OCI-LY1 (cell line): ENCODE data around the gene OPTC.

Experiments
- H2AFZ ChIP-seq: fragments of 200-600 bp; sonication (generic), shearing (Covaris generic); 2 replicates; pipeline ENCODE4 v1.6.0; 2014; ENCODE audit warnings: antibody characterized with exemption, mild to moderate bottlenecking, low read length
- H3F3A ChIP-seq: fragments of 200-600 bp; sonication (generic), shearing (Covaris generic); 2 replicates; pipeline ENCODE4 v1.6.0; 2014; ENCODE audit warnings: mild to moderate bottlenecking, antibody characterized with exemption, low read length, moderate library complexity; ENCODE audit not compliant: insufficient read depth
- H3K27ac ChIP-seq: fragments of 200-600 bp; sonication (generic); 2 replicates; pipeline ENCODE4 v1.5.1; 2014; ENCODE audit warnings: low read length, mixed run types, mild to moderate bottlenecking, low read depth; ENCODE audit not compliant: poor library complexity, severe bottlenecking
- H3K27me3 ChIP-seq: fragments of 200-600 bp; sonication (generic); 2 replicates; pipeline ENCODE4 v1.6.0; 2014; ENCODE audit warnings: antibody characterized with exemption, mild to moderate bottlenecking, low read length, moderate library complexity; ENCODE audit not compliant: insufficient read depth
- H3K36me3 ChIP-seq: fragments of 200-600 bp; sonication (generic); 2 replicates; pipeline ENCODE4 v1.6.1; 2014; ENCODE audit warnings: mild to moderate bottlenecking, antibody characterized with exemption, low read length, moderate library complexity, mixed read lengths; ENCODE audit not compliant: insufficient read depth
- H3K4me1 ChIP-seq: fragments of 200-600 bp; sonication (generic); 2 replicates; pipeline ENCODE4 v1.5.1; 2014; ENCODE audit warnings: mild to moderate bottlenecking, low read length, moderate library complexity; ENCODE audit not compliant: insufficient read depth, severe bottlenecking
- H3K4me2 ChIP-seq: fragments of 200-600 bp; sonication (generic), shearing (Covaris generic); 2 replicates; pipeline ENCODE4 v1.6.1; 2014; ENCODE audit warnings: low read length
- H3K4me3 ChIP-seq: fragments of 200-600 bp; sonication (generic); 2 replicates; pipeline ENCODE4 v1.5.1; 2014; ENCODE audit warnings: low read length, low read depth, mild to moderate bottlenecking, mixed read lengths; ENCODE audit not compliant: poor library complexity, severe bottlenecking
- H3K79me2 ChIP-seq: fragments of 200-600 bp; shearing (Covaris generic); 2 replicates; pipeline ENCODE4 v1.6.1; 2016; ENCODE audit warnings: mixed run types, low read length, mixed read lengths; ENCODE audit not compliant: insufficient read depth
- H3K9ac ChIP-seq: fragments of 200-600 bp; sonication (generic), shearing (Covaris generic); 2 replicates; pipeline ENCODE4 v1.6.1; 2014; ENCODE audit warnings: mild to moderate bottlenecking, low read length, mixed read lengths
- H3K9me2 ChIP-seq: fragments of 200-600 bp; sonication (generic), shearing (Covaris generic); 2 replicates; pipeline ENCODE4 v1.6.1; 2014; ENCODE audit warnings: low read depth, mild to moderate bottlenecking, low read length, mixed read lengths
- H3K9me3 ChIP-seq: fragments of 200-600 bp; shearing (Covaris generic); 2 replicates; pipeline ENCODE4 v1.6.1; 2014; ENCODE audit warnings: low read length, mixed read lengths
- H4K20me1 ChIP-seq: fragments of 200-600 bp; sonication (generic), shearing (Covaris generic); 2 replicates; pipeline ENCODE4 v1.6.0; 2016; ENCODE audit warnings: mild to moderate bottlenecking, low read length; ENCODE audit not compliant: insufficient read depth
- EZH2 ChIP-seq: fragments of 200-600 bp; sonication (generic), shearing (Covaris generic); IDR thresholded peaks from 2 replicates; pipeline ENCODE4 v1.8.0; 2017; ENCODE audit warnings: borderline replicate concordance, mixed run types, mild to moderate bottlenecking, antibody characterized with exemption, low read length, moderate library complexity, mixed read lengths
- TF ChIP-seq, protein P1 (sequence below): fragments of 200-600 bp; sonication (generic), shearing (Covaris generic); IDR thresholded peaks from 2 replicates; pipeline ENCODE4 v1.5.1; 2017; ENCODE audit warnings: mild to moderate bottlenecking, antibody characterized with exemption, low read length, moderate library complexity, mixed read lengths

OPTC gene

DNA sequence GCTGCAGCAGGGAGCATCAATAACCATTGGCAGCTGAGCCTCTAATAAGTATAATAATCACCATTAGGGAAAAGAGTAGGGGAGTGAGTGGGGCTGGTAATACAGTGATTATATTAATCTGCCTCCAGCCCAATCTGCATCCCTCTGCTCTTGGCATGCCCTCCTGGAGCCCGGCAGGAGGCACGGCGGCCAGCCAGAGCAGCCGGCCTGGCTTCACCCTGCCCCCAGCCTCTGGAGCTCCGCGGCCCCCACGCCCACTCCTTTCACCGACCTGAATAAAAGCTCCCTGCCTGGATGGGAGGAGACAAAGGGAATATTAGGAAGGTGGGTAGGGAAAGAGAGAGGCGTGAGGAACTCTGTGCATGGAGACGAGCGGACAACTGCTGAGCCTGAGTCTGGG is 28.3 kb downstream of the OPTC start:
- H4K20me1 ChIP-seq, result no peaks in the 10 kb centered on the region
- no peaks in the 10 kb centered on the region for H3K9me3 ChIP-seq
- no peaks in the 10 kb centered on the region for H3K79me2 ChIP-seq
- H3F3A ChIP-seq, result no peaks in the 10 kb centered on the region
- H3K4me3 ChIP-seq, result no peak overlapping the region
- no peaks in the 10 kb centered on the region for H3K36me3 ChIP-seq
- H3K9ac ChIP-seq, result no peak overlapping the region
- TF ChIP-seq EZH2, result no peak
- TF ChIP-seq, protein P1, sequence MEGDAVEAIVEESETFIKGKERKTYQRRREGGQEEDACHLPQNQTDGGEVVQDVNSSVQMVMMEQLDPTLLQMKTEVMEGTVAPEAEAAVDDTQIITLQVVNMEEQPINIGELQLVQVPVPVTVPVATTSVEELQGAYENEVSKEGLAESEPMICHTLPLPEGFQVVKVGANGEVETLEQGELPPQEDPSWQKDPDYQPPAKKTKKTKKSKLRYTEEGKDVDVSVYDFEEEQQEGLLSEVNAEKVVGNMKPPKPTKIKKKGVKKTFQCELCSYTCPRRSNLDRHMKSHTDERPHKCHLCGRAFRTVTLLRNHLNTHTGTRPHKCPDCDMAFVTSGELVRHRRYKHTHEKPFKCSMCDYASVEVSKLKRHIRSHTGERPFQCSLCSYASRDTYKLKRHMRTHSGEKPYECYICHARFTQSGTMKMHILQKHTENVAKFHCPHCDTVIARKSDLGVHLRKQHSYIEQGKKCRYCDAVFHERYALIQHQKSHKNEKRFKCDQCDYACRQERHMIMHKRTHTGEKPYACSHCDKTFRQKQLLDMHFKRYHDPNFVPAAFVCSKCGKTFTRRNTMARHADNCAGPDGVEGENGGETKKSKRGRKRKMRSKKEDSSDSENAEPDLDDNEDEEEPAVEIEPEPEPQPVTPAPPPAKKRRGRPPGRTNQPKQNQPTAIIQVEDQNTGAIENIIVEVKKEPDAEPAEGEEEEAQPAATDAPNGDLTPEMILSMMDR, result no peak
- H3K4me2 ChIP-seq, result no peak overlapping the region
- H3K9me2 ChIP-seq, result no peaks in the 10 kb centered on the region
- no peaks in the 10 kb centered on the region; the same call in 1 of the 2 replicates for H3K27me3 ChIP-seq
- H3K4me1 ChIP-seq, result no peaks in the 10 kb centered on the region
- H3K27ac ChIP-seq, result no peak overlapping the region
- H2AFZ ChIP-seq, result no peak overlapping the region

DNA sequence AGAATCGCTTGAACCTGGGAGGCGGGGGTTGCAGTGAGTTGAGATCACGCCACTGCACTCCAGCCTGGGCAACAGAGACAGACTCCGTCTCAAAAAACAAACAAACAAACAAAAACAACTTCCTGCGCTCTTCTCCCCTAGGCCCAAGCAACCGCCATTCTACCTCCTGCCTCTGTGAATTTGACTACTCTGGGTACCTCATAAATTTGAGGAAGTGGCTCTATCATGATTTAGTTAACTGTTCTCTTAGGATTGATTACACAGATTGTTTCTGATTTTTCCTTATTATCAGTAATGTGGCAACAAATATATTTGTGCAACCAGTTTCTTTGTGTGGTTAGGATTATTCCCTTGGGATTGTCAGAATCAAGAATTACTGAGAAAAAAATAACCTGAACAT is 29.7 kb downstream of the OPTC start:
- no peak for TF ChIP-seq EZH2
- TF ChIP-seq, protein P1, result no peak
- H3K4me3 ChIP-seq, result no peak overlapping the region

DNA sequence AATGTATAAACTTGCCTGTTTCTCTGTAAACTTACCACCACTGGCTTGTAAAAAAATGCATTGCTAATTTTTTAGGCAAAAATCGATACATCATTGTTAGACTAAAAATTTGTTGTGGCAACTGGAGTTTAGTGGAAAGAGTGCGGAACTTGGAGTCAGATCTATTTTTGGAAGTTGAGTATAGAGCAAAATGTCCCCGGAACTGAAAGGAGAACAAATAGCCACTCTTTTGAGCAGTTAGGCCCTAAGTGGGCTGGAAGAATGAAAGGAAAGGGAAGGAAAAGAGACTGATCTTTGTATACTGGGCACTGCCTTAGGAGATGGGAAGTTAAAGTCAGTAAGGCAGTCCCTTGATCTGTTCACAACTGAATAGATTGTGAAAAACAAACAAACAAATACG is 30.2 kb downstream of the OPTC start:
- Histone ChIP-seq H3K4me3 (no peak overlapping the region), H2AFZ (no peak overlapping the region), H3K4me1 (no peaks in the 10 kb centered on the region), H3K9me3 (no peaks in the 10 kb centered on the region), H3K27ac (no peak overlapping the region), H3F3A (no peaks in the 10 kb centered on the region), H3K36me3 (no peaks in the 10 kb centered on the region), H3K27me3 (no peaks in the 10 kb centered on the region; the same call in 1 of the 2 replicates), H3K9ac (no peak overlapping the region), H3K79me2 (no peaks in the 10 kb centered on the region), H4K20me1 (no peaks in the 10 kb centered on the region), H3K9me2 (no peaks in the 10 kb centered on the region), H3K4me2 (no peak overlapping the region)
- TF ChIP-seq, protein P1, result no peak
- no peak for TF ChIP-seq EZH2

More for the DNA sequence above, 29.7 kb downstream of the OPTC start:
- Histone ChIP-seq H3K9me3 (no peaks in the 10 kb centered on the region), H3K27ac (no peak overlapping the region), H2AFZ (no peak overlapping the region), H3K4me1 (no peaks in the 10 kb centered on the region), H3K27me3 (no peaks in the 10 kb centered on the region; the same call in 1 of the 2 replicates), H3K9me2 (no peaks in the 10 kb centered on the region), H3K36me3 (no peaks in the 10 kb centered on the region), H3K4me2 (no peak overlapping the region), H3K9ac (no peak overlapping the region), H3F3A (no peaks in the 10 kb centered on the region), H4K20me1 (no peaks in the 10 kb centered on the region), H3K79me2 (no peaks in the 10 kb centered on the region)
